ENCODE measurements around the gene THAP8. TPM values are rescaled to one million over a fixed set of nuclear protein-coding genes. Genes with fewer than 3 reads are reported as not detected.
A peak's percentile ranks its signal among the peaks of the same experiment; 100 is the strongest.

THAP8 gene
- total RNA-seq, 1 experiment from 2014 or later: 6.6 TPM

- no peak for TF ChIP-seq ZMAT4 (CRISPR knock-in tag; IDR thresholded peaks at IDR 0.05)
- TF ChIP-seq ZNF396 (CRISPR knock-in tag; IDR thresholded peaks at IDR 0.05; ENCODE audit: borderline replicate concordance): no peak
- TF ChIP-seq ETV6 (CRISPR knock-in tag; IDR thresholded peaks at IDR 0.05): peak; percentile 68; the same call in 1 of the 2 replicates
- TF ChIP-seq, protein P1, sequence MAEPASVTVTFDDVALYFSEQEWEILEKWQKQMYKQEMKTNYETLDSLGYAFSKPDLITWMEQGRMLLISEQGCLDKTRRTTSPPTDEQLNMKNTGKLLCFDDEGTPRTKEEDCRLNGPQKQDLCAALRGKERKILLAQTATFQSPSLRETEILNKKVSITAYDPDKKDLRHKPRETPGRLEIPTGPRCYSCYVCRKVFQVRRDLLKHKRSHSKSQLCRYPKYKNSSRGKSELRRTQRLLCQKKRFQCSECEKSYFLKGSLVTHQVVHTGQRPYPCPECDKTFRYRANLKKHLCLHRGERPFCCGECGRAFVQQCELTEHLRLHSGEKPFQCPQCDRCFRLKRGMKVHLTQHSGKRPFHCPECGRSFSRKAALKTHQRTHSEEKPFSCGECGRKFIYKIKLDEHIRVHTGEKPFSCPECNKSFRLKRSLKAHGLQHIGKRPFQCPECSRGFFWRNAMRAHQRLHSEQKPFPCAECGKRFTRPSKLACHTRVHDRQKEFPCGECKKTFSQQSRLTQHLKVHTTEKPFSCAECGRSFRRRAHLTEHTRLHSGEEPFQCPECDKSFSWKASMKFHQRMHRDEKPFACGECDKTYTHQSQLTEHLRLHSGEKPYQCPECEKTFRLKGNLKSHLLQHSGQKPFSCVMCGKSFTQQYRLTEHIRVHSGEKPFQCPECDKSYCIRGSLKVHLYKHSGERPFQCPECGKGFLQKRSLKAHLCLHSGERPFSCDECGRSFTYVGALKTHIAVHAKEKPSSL (CRISPR knock-in tag; conservative IDR thresholded peaks at IDR 0.05): no peak
- TF ChIP-seq SP1 (CRISPR knock-in tag; conservative IDR thresholded peaks at IDR 0.05): peak; percentile 42; the same call in 1 of the 2 replicates
- TF ChIP-seq ESRRA (CRISPR knock-in tag; IDR thresholded peaks at IDR 0.05; ENCODE audit: borderline replicate concordance): no peak
- no peak for TF ChIP-seq MXD4 (CRISPR knock-in tag; IDR thresholded peaks at IDR 0.05; ENCODE audit: borderline replicate concordance)
- TF ChIP-seq, protein P2, sequence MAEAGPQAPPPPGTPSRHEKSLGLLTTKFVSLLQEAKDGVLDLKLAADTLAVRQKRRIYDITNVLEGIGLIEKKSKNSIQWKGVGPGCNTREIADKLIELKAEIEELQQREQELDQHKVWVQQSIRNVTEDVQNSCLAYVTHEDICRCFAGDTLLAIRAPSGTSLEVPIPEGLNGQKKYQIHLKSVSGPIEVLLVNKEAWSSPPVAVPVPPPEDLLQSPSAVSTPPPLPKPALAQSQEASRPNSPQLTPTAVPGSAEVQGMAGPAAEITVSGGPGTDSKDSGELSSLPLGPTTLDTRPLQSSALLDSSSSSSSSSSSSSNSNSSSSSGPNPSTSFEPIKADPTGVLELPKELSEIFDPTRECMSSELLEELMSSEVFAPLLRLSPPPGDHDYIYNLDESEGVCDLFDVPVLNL (CRISPR knock-in tag; IDR thresholded peaks at IDR 0.05; ENCODE audit: borderline replicate concordance, low read depth): no peak
Measured at GRCh38 chr19:36009220-36009619, 44.9 kb downstream of the THAP8 start (continued).

DNA sequence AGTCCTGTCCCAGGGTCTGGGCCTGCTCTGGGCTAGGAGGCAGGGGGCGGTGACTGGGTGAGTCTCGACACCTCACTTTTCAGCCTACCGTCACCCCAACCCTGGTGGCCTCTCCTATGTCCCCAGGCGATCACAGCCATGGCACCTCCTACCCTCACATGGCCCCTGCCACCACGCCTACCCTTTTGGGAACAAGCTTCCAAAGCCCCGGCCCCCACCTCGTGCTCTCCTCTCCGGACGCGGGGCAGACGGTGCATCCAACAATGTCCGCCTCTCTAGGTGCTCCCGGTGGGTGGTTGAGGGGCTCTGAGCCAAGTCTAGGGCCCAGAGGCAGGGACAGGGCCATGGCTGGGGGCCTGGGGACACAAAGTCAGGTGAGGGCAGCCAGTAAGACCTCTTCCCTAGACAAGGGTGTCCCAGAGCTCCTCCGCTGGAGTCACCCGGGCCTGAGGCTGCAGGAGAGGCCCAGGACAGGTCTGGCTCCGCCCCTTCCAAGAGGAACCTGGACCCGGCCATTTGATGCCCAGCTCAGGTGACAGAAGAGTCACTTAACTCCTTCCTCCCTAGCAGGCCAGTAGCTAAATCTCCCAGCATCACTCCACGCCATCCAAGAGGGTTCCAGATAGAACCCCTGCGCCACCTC lies 45.6 kb downstream of the THAP8 start, which contains the start of gene SYNE4:
Gene SYNE4, minus strand, starts transcription at position 478 of the 643 bp plus-strand sequence. Its CDS starts 132 bp downstream, at position 346.
- Mint-ChIP-seq H3K9me3 (no peaks in the 10 kb centered on the region), H3K4me3 (peak within 1 kb of the TSS; percentile 91), H3K27ac (peak within 1 kb of the TSS; percentile 93), H3K4me1 (peaks cover 20% of the 10 kb centered on the region), H3K27me3 (ENCODE audit: low read depth) (peaks cover 16% of the 10 kb centered on the region), H3K36me3 (peaks cover 16% of the 10 kb centered on the region)
- CTCF ChIA-PET: interaction anchor here (0.6 to 2.0 kb wide), 11 partner anchors 12 to 264 kb away, joined by 3 to 13 read pairs (median 4); partner anchors contain the start of gene THAP8
- ATAC-seq (peak; percentile 87), DNase-seq (ENCODE audit: low spot score) (peak; percentile 80)
- POLR2A ChIA-PET: interaction anchor here (1.0 to 2.7 kb wide), 5 partner anchors 12 to 268 kb away, joined by 3 to 18 read pairs (median 4); partner anchors contain the start of genes SDHAF1 and THAP8
- TF ChIP-seq ZMAT4 (CRISPR knock-in tag; IDR thresholded peaks at IDR 0.05): no peak
- no peak for TF ChIP-seq SOX15 (CRISPR knock-in tag; IDR thresholded peaks at IDR 0.05)
- no peak for TF ChIP-seq AFF4 (CRISPR knock-in tag; IDR thresholded peaks at IDR 0.05; ENCODE audit: borderline replicate concordance)
- TF ChIP-seq EMX1 (CRISPR knock-in tag; IDR thresholded peaks at IDR 0.05): no peak
- no peak for TF ChIP-seq ESRRA (CRISPR knock-in tag; IDR thresholded peaks at IDR 0.05; ENCODE audit: borderline replicate concordance)
- TF ChIP-seq, protein P3, sequence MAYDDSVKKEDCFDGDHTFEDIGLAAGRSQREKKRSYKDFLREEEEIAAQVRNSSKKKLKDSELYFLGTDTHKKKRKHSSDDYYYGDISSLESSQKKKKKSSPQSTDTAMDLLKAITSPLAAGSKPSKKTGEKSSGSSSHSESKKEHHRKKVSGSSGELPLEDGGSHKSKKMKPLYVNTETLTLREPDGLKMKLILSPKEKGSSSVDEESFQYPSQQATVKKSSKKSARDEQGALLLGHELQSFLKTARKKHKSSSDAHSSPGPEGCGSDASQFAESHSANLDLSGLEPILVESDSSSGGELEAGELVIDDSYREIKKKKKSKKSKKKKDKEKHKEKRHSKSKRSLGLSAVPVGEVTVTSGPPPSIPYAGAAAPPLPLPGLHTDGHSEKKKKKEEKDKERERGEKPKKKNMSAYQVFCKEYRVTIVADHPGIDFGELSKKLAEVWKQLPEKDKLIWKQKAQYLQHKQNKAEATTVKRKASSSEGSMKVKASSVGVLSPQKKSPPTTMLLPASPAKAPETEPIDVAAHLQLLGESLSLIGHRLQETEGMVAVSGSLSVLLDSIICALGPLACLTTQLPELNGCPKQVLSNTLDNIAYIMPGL (CRISPR knock-in tag; IDR thresholded peaks at IDR 0.05): no peak; the same call in 1 of the 2 replicates
- 0 out of 2 replicates have a peak, but pooled peaks have one; percentile 26 for TF ChIP-seq NFE2L1 (CRISPR knock-in tag; IDR thresholded peaks at IDR 0.05)
- no peak for TF ChIP-seq ZNF138 (CRISPR knock-in tag; conservative IDR thresholded peaks at IDR 0.05)
- TF ChIP-seq ZNF396 (CRISPR knock-in tag; IDR thresholded peaks at IDR 0.05; ENCODE audit: borderline replicate concordance): no peak
- peak; percentile 63; the same call in 1 of the 2 replicates for TF ChIP-seq GABPB1 (CRISPR knock-in tag; IDR thresholded peaks at IDR 0.05)
- TF ChIP-seq SMAD3 (CRISPR knock-in tag; IDR thresholded peaks at IDR 0.05; ENCODE audit: borderline replicate concordance): no peak
- TF ChIP-seq CBFB (CRISPR knock-in tag; IDR thresholded peaks at IDR 0.05; ENCODE audit: low read depth): no peak
- no peak for TF ChIP-seq CREB1 (CRISPR knock-in tag; IDR thresholded peaks at IDR 0.05)
- no peak for TF ChIP-seq NFATC4 (CRISPR knock-in tag; IDR thresholded peaks at IDR 0.05)
- TF ChIP-seq HMGA2 (CRISPR knock-in tag; IDR thresholded peaks at IDR 0.05): no peak
- no peak for TF ChIP-seq ELF4 (CRISPR knock-in tag; IDR thresholded peaks at IDR 0.05; ENCODE audit: low read depth)
- no peak for TF ChIP-seq JAZF1 (CRISPR knock-in tag; IDR thresholded peaks at IDR 0.05)
- TF ChIP-seq ZNF317 (CRISPR knock-in tag; IDR thresholded peaks at IDR 0.05; ENCODE audit: borderline replicate concordance, low read depth): no peak
- no peak for TF ChIP-seq RORB (CRISPR knock-in tag; IDR thresholded peaks at IDR 0.05)
- TF ChIP-seq ZNF121 (CRISPR knock-in tag; IDR thresholded peaks at IDR 0.05): no peak
- TF ChIP-seq FOXJ3 (CRISPR knock-in tag; IDR thresholded peaks at IDR 0.05; ENCODE audit: borderline replicate concordance): no peak

Measured in WTC11 (cell line).